ENCODE measurements around the gene IDH2.

GRCh38 chr15:90106522-90107117 lies 4.4 kb upstream of the IDH2 start:
- no peak for TF ChIP-seq EZH2 (IDR thresholded peaks at IDR 0.05; ENCODE audit: low read length)
- TF ChIP-seq, protein P1, sequence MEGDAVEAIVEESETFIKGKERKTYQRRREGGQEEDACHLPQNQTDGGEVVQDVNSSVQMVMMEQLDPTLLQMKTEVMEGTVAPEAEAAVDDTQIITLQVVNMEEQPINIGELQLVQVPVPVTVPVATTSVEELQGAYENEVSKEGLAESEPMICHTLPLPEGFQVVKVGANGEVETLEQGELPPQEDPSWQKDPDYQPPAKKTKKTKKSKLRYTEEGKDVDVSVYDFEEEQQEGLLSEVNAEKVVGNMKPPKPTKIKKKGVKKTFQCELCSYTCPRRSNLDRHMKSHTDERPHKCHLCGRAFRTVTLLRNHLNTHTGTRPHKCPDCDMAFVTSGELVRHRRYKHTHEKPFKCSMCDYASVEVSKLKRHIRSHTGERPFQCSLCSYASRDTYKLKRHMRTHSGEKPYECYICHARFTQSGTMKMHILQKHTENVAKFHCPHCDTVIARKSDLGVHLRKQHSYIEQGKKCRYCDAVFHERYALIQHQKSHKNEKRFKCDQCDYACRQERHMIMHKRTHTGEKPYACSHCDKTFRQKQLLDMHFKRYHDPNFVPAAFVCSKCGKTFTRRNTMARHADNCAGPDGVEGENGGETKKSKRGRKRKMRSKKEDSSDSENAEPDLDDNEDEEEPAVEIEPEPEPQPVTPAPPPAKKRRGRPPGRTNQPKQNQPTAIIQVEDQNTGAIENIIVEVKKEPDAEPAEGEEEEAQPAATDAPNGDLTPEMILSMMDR (optimal IDR thresholded peaks at IDR 0.05 in 1 of 3, IDR thresholded peaks at IDR 0.05 in 1 of 3, conservative IDR thresholded peaks at IDR 0.05 in 1 of 3; ENCODE audit: extremely low read depth in 1 of 3, insufficient read depth in 2 of 3, low read length in 3 of 3): no peak
